ENCODE results near the gene AGAP1.

- TF ChIP-seq POLR2A (IDR thresholded peaks at IDR 0.05; ENCODE audit: low read depth, low read length) (no peak), CTCF (IDR thresholded peaks at IDR 0.05; ENCODE audit: extremely low read depth in 1 of 2, insufficient read depth in 1 of 2, low read depth in 1 of 2, low read length in 2 of 2) (no peak), POLR2AphosphoS5 (IDR thresholded peaks at IDR 0.05; ENCODE audit: insufficient read depth, low read depth, low read length) (no peak), GATA2 (IDR thresholded peaks at IDR 0.05; ENCODE audit: insufficient read depth, insufficient read length, low read depth, low read length) (no peak), EZH2 (IDR thresholded peaks at IDR 0.05; ENCODE audit: borderline replicate concordance, low read depth, low read length, severe bottlenecking) (no peak), MAX (IDR thresholded peaks at IDR 0.05; ENCODE audit: insufficient read depth, insufficient read length) (no peak), FOS (IDR thresholded peaks at IDR 0.05; ENCODE audit: borderline replicate concordance, insufficient read depth, low read length) (no peak)
These were observed 354.2 kb downstream of the AGAP1 start for GRCh38 chr2:235848055-235848454.

Data from endothelial cell of umbilical vein (primary cell).